Endothelial cell of umbilical vein (primary cell): ENCODE data around the gene MAPK11. TPM values are rescaled to one million over a fixed set of nuclear protein-coding genes. Genes with fewer than 3 reads are reported as not detected.

Experiments
- BruUV-seq: library from RNA; stranded (reverse); fragments of 400-500 nt; replicated peaks from 2 replicates; lab custom pipeline; 2021; lab: Mats Ljungman, UMichigan
- CTCF ChIA-PET: fragments of 300-600, 350-600 bp; sonication (Branson Sonifier 250); formaldehyde crosslinking; loops from one replicate; lab custom pipeline; 2021; ENCODE audit warnings: antibody characterized with exemption, inconsistent platforms; lab: Charles Lee
- POLR2A ChIA-PET: fragments of 300-600, 350-600 bp; sonication (Branson Sonifier 250); formaldehyde crosslinking; loops from one replicate; lab custom pipeline; 2021; ENCODE audit warnings: antibody characterized with exemption, inconsistent platforms; lab: Charles Lee
- DNase-seq: peaks from one replicate; pipeline ENCODE4 v3.0.0-alpha.2; 2011; ENCODE audit warnings: low read depth, low spot score
- FAIRE-seq: peaks from 2 replicates; lab custom pipeline; 2011; peaks lifted over from hg19 to GRCh38; lab: Jason Lieb, UNC
- H2AFZ ChIP-seq: 2 replicates; pipeline ENCODE4 v1.6.0; 2012; ENCODE audit warnings: low read depth, low read length, control low read depth, inconsistent platforms
- H3K27ac ChIP-seq: 2 replicates; pipeline ENCODE4 v1.5.1; 2011; ENCODE audit warnings: low read depth, mild to moderate bottlenecking, control low read depth, low read length, moderate library complexity; ENCODE audit not compliant: insufficient read depth
- H3K27me3 ChIP-seq, 2 experiments: 2 replicates each; pipeline versions ENCODE4 v1.6.0 to v1.6.1; 2011; ENCODE audit warnings: low read length in 2 of 2, mixed read lengths in 1 of 2; ENCODE audit not compliant: control insufficient read depth in 2 of 2, insufficient read depth in 2 of 2
- H3K36me3 ChIP-seq, 2 experiments: 2 replicates in 1 of 2; 3 replicates in 1 of 2; pipeline ENCODE4 v1.5.1; 2011; ENCODE audit warnings: low read length in 2 of 2, mild to moderate bottlenecking in 1 of 2, moderate library complexity in 1 of 2; ENCODE audit not compliant: control insufficient read depth in 2 of 2, insufficient read depth in 2 of 2; ENCODE audit errors: extremely low read depth in 1 of 2
- H3K4me1 ChIP-seq: 3 replicates; pipeline ENCODE4 v1.5.1; 2011; ENCODE audit warnings: mild to moderate bottlenecking, low read length; ENCODE audit not compliant: control insufficient read depth, insufficient read depth; ENCODE audit errors: extremely low read depth
- H3K4me2 ChIP-seq: 2 replicates; pipeline ENCODE4 v1.6.1; 2011; ENCODE audit warnings: low read length, control low read depth, mixed read lengths; ENCODE audit not compliant: insufficient read depth
- H3K4me3 ChIP-seq, 3 experiments: fragments of 200-600 bp in 1 of 3; sonication (generic), shearing (Covaris generic) in 1 of 3; replicated peaks in 1 of 3; 2 replicates each; pipeline ENCODE4 v1.5.1; 2011 to 2016; ENCODE audit warnings: control low read depth in 3 of 3, low read length in 3 of 3, mild to moderate bottlenecking in 2 of 3, inconsistent platforms in 1 of 3, low read depth in 1 of 3, moderate library complexity in 1 of 3; ENCODE audit not compliant: insufficient read depth in 1 of 3
- H3K79me2 ChIP-seq: 2 replicates; pipeline ENCODE4 v1.6.0; 2012; ENCODE audit warnings: low read length, inconsistent platforms; ENCODE audit not compliant: control insufficient read depth, insufficient read depth
- H3K9ac ChIP-seq: replicated peaks from 2 replicates; pipeline ENCODE3; 2011; ENCODE audit warnings: low read length, control low read depth; ENCODE audit not compliant: insufficient read depth; ENCODE audit errors: extremely low read depth
- H3K9me1 ChIP-seq: replicated peaks from 3 replicates; pipeline ENCODE4 v1.6.0; 2011; ENCODE audit warnings: mild to moderate bottlenecking, low read length; ENCODE audit not compliant: control insufficient read depth, insufficient read depth; ENCODE audit errors: extremely low read depth
- H3K9me3 ChIP-seq: replicated peaks from 2 replicates; pipeline ENCODE4 v1.5.1; 2012; ENCODE audit warnings: low read length, inconsistent platforms; ENCODE audit not compliant: control insufficient read depth, insufficient read depth
- H4K20me1 ChIP-seq: replicated peaks from 2 replicates; pipeline ENCODE3; 2011; ENCODE audit warnings: mild to moderate bottlenecking, low read length; ENCODE audit not compliant: control insufficient read depth, insufficient read depth; ENCODE audit errors: extremely low read depth
- FOS ChIP-seq: IDR thresholded peaks from 2 replicates; pipeline ENCODE4 v1.6.1; 2011; ENCODE audit warnings: mild to moderate bottlenecking, low read length, moderate library complexity, borderline replicate concordance; ENCODE audit not compliant: insufficient read depth
- POLR2AphosphoS5 ChIP-seq: IDR thresholded peaks from 2 replicates; pipeline ENCODE4 v1.6.1; 2012; ENCODE audit warnings: low read depth, mild to moderate bottlenecking, control low read depth, low read length, moderate library complexity; ENCODE audit not compliant: insufficient read depth
- dilution Hi-C: fragments of 300-500 bp; cut with MboI; formaldehyde crosslinking; loops from one replicate; pipeline ENCODE4 v1.15.0; 2019; ENCODE audit warnings: low sequenced_read_pairs; ENCODE audit not compliant: extremely low pct_ligation_motif_present
- intact Hi-C: fragments of 100-400 bp; cut with micrococcal nuclease; formaldehyde crosslinking; loops from one replicate; pipeline ENCODE4 v1.10.0; 2022
- polyA plus RNA-seq, 4 experiments: library from polyadenylated mRNA; depleted of rRNA in 3 of 4; stranded (reverse) in 3 of 4; unstranded in 1 of 4; fragments of >200 nt; gene quantifications; 2 replicates each; pipeline versions ENCODE4 v1.2.1 to v1.2.3, GENCODE V29; 2011 to 2012; ENCODE audit warnings: missing spikeins in 1 of 4
- total RNA-seq: library from RNA; stranded (reverse); gene quantifications from 2 replicates; pipeline ENCODE4 v1.2.3, GENCODE V29; 2021

Gene MAPK11
- total and polyA plus RNA-seq, 2 donors (not counting 3 experiments of a cell fraction or from before 2014, with no cell fraction given), result 22.8 to 26.3 TPM

GRCh38 chr22:50261615-50262459 is 8.3 kb downstream of the MAPK11 start, which contains the start of gene MAPK12:
Gene MAPK12 (minus strand): TSS chr22:50261683. CDS start chr22:50261509, 174 bp downstream.
- no TSS peak for BruUV-seq
- Histone ChIP-seq H3K4me3 (peak within 1 kb of the TSS; percentile 23 to 69 (median 49)), H3K79me2 (peaks cover 22% of the 10 kb centered on the region), H2AFZ (peak within 1 kb of the TSS; percentile 76), H4K20me1 (no peaks in the 10 kb centered on the region), H3K9me1 (no peaks in the 10 kb centered on the region), H3K9me3 (no peaks in the 10 kb centered on the region), H3K4me1 (peaks cover 11% of the 10 kb centered on the region), H3K9ac (peak within 1 kb of the TSS; percentile 67), H3K4me2 (peak within 1 kb of the TSS; percentile 85), H3K27ac (peak within 1 kb of the TSS; percentile 22), H3K36me3 (peaks cover 0 to 11% of the 10 kb centered on the region in 2 experiments), H3K27me3 (no peaks in the 10 kb centered on the region)
- intact Hi-C loops (loop anchor here (1.0 kb wide), 1 partner anchor 8 kb away; the partner anchor contains the start of gene MAPK11), dilution Hi-C loops (no loop called here)
- DNase-seq (peak; percentile 32), FAIRE-seq (peak; percentile 15)
- POLR2A ChIA-PET, result interaction anchor here (1.3 kb wide), 1 partner anchor 10 kb away, joined by 3 read pairs; no protein-coding TSS in a partner anchor
- CTCF ChIA-PET, result interaction anchor here (0.7 to 4.9 kb wide), 5 partner anchors 9 to 264 kb away, joined by 3 to 41 read pairs (median 9); partner anchors contain the start of genes HDAC10, MAPK11 and SCO2
- TF ChIP-seq POLR2AphosphoS5 (peak; percentile 51), FOS (no peak)
